Loucy (cell line): ENCODE data around the gene SSBP3.

ENCODE experiments used
- EZH2phosphoT487 ChIP-seq: fragments of 200-600 bp; IDR thresholded peaks from 2 replicates; pipeline ENCODE4 v1.6.1; 2018; ENCODE audit warnings: antibody characterized with exemption, mild to moderate bottlenecking, moderate library complexity, borderline replicate concordance
- TF ChIP-seq, protein P1 (sequence below): fragments of 200-600 bp; sonication (generic); conservative IDR thresholded peaks from 2 replicates; pipeline ENCODE4 v1.5.1; 2014; ENCODE audit warnings: mild to moderate bottlenecking, antibody characterized with exemption, low read length

DNA sequence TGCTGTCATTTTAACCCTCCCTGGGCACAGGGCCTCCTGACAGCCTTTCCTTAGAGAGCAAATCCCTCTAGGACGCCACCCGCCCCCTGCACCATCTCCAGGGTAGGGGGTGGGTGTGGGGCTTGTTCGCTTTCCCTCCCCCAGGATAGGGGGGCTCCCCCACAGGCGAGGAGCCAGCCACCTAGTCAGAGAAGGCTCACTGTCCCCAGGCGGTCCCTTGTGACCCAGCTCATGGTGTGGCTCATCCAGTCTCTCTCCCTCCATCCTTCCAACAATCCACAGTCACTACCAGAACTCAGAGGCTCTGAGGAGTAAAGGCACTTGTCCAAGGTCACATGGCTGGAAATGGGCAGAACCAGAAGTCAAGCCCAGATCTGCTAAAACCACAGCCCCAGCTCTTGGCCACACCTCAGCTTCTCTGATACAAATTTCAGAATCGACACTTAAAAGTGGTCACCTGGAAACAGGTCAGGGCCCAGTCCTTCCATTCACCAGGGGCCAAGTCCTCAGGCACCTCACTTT is 116.4 kb downstream of the SSBP3 start:
- TF ChIP-seq, protein P1, sequence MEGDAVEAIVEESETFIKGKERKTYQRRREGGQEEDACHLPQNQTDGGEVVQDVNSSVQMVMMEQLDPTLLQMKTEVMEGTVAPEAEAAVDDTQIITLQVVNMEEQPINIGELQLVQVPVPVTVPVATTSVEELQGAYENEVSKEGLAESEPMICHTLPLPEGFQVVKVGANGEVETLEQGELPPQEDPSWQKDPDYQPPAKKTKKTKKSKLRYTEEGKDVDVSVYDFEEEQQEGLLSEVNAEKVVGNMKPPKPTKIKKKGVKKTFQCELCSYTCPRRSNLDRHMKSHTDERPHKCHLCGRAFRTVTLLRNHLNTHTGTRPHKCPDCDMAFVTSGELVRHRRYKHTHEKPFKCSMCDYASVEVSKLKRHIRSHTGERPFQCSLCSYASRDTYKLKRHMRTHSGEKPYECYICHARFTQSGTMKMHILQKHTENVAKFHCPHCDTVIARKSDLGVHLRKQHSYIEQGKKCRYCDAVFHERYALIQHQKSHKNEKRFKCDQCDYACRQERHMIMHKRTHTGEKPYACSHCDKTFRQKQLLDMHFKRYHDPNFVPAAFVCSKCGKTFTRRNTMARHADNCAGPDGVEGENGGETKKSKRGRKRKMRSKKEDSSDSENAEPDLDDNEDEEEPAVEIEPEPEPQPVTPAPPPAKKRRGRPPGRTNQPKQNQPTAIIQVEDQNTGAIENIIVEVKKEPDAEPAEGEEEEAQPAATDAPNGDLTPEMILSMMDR, result no peak
- no peak for TF ChIP-seq EZH2phosphoT487
